PC-3 (cell line): ENCODE data around the gene SLCO2A1. TPM values are rescaled to one million over a fixed set of nuclear protein-coding genes. Genes with fewer than 3 reads are reported as not detected.

ENCODE experiments used
- ATAC-seq: fragments of 200-7000 bp; cut with Tn5 transposase; 2 replicates; pipeline ENCODE4 v1.9.1; 2020; ENCODE audit warnings: mild to moderate bottlenecking, moderate library complexity
- BruUV-seq: library from RNA; stranded (reverse); fragments of 400-500 nt; replicated peaks from 2 replicates; lab custom pipeline; 2021; lab: Mats Ljungman, UMichigan
- CTCF ChIA-PET: fragments of 300-600 bp; sonication (Branson Sonifier 250); formaldehyde crosslinking; loops from one replicate; lab custom pipeline; 2022; ENCODE audit warnings: antibody characterized with exemption; lab: Charles Lee
- POLR2A ChIA-PET: fragments of 300-600 bp; sonication (Branson Sonifier 250); formaldehyde crosslinking; loops from one replicate; lab custom pipeline; 2022; ENCODE audit warnings: antibody characterized with exemption; ENCODE audit not compliant: unreplicated experiment; lab: Charles Lee
- DNase-seq: peaks from one replicate; pipeline ENCODE4 v3.0.0-alpha.2; 2015
- H2AFZ ChIP-seq: fragments of 300-600 bp; sonication (generic); 2 replicates; pipeline ENCODE4 v1.6.0; 2016; ENCODE audit warnings: antibody characterized with exemption, low read length
- H3F3A ChIP-seq: fragments of 300-600 bp; sonication (generic); one replicate; pipeline ENCODE4 v1.6.0; 2017; ENCODE audit warnings: antibody characterized with exemption, low read length, control low read depth, mild to moderate bottlenecking; ENCODE audit not compliant: unreplicated experiment
- H3K27ac ChIP-seq: fragments of 300-600 bp; sonication (generic); 2 replicates; pipeline ENCODE4 v1.5.1; 2016; ENCODE audit warnings: mild to moderate bottlenecking, low read length
- H3K27me3 ChIP-seq: fragments of 300-600 bp; sonication (generic); 2 replicates; pipeline ENCODE4 v1.6.1; 2016; ENCODE audit warnings: low read length, mixed read lengths
- H3K36me3 ChIP-seq: fragments of 300-600 bp; sonication (generic); 2 replicates; pipeline ENCODE4 v1.6.1; 2016; ENCODE audit warnings: low read depth, mixed run types, low read length, mixed read lengths
- H3K4me1 ChIP-seq: fragments of 300-600 bp; sonication (generic); 2 replicates; pipeline ENCODE4 v1.5.1; 2016; ENCODE audit warnings: low read length; ENCODE audit not compliant: insufficient read depth
- H3K4me2 ChIP-seq: fragments of 300-600 bp; sonication (generic); 2 replicates; pipeline ENCODE4 v1.6.0; 2016; ENCODE audit warnings: low read length
- H3K4me3 ChIP-seq: fragments of 300-600 bp; sonication (generic); 2 replicates; pipeline ENCODE4 v1.5.1; 2016; ENCODE audit warnings: mild to moderate bottlenecking, low read length, mixed read lengths
- H3K79me2 ChIP-seq: fragments of 300-600 bp; sonication (generic); 2 replicates; pipeline ENCODE4 v1.6.1; 2017; ENCODE audit warnings: low read length, mixed read lengths
- H3K9ac ChIP-seq: fragments of 300-600 bp; sonication (generic); 2 replicates; pipeline ENCODE4 v1.6.0; 2016; ENCODE audit warnings: mild to moderate bottlenecking, low read length
- H3K9me2 ChIP-seq: fragments of 300-600 bp; sonication (generic); replicated peaks from 2 replicates; pipeline ENCODE4 v1.6.1; 2016; ENCODE audit warnings: mixed run types, low read length, mixed read lengths
- H3K9me3 ChIP-seq: fragments of 300-600 bp; sonication (generic); 2 replicates; pipeline ENCODE4 v1.6.1; 2016; ENCODE audit warnings: low read length, mixed read lengths
- H4K20me1 ChIP-seq: fragments of 300-600 bp; sonication (generic); 2 replicates; pipeline ENCODE4 v1.6.1; 2016; ENCODE audit warnings: low read length, mixed read lengths
- EZH2 ChIP-seq: fragments of 300-600 bp; sonication (generic); IDR thresholded peaks from one replicate; pipeline ENCODE4 v1.6.1; 2017; ENCODE audit warnings: antibody characterized with exemption, mild to moderate bottlenecking, low read length; ENCODE audit not compliant: unreplicated experiment
- EZH2phosphoT487 ChIP-seq: fragments of 300-600 bp; sonication (generic); IDR thresholded peaks from 2 replicates; pipeline ENCODE4 v1.6.1; 2018; ENCODE audit warnings: mild to moderate bottlenecking, antibody characterized with exemption, low read length, borderline replicate concordance
- intact Hi-C: fragments of 100-400 bp; cut with micrococcal nuclease; formaldehyde crosslinking; loops from 2 replicates; pipeline ENCODE4 v1.9.0; 2023
- total RNA-seq: library from RNA; depleted of rRNA; stranded (reverse); fragments of >200 nt; gene quantifications from 2 replicates; pipeline ENCODE4 v1.2.3, GENCODE V29; 2014
- TF ChIP-seq, protein P1 (sequence below): fragments of 300-600 bp; sonication (generic); conservative IDR thresholded peaks from 2 replicates; pipeline ENCODE4 v1.5.1; 2017; ENCODE audit warnings: antibody characterized with exemption, low read depth, mild to moderate bottlenecking, low read length

The SLCO2A1 gene
- total RNA-seq, 1 experiment from 2014 or later: not detected

DNA sequence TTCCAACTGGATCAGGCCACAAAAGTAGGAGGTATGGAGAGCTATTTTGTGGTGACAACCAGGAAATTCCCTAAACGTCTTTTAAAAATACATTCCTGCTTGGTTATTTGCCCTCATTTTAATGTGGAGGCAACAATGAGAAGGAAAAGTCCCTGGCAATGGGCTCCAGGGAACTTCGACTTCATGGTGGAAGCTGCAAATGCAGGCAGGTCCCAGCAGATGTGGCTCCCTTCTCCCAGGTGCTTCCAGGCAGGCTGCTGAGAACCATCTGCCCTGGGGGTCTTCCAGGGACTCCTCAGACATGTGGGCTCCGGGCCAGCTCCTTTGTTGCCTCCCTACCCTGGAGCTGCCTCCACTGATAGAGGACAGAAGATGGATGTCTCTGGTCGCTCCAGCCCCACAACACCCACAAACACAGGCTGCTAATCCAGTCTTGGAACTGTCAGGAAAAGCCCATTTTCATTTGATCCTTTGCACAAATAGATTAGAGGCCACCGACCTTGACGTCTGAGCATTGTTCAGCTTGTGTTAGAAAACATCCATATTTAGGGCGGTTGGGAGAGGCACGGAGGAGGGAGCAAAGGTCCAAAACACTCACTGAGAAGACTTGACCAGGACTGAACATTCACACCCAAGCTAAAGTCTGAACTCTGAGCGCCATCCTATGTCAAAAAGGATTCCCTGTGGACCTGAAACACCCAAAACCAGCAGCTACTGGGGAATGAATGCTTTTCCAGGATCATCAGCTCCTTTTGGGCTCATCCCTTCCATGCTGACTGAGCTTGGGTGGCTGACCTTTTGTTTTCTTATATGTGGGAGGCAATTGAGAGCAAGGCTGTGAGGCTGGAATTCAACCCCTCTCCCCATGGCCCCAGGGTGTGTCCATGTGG is 30.2 kb upstream of the SLCO2A1 start:
- intact Hi-C loops: no loop called here
- Histone ChIP-seq H3K27me3 (no peaks in the 10 kb centered on the region), H3K79me2 (no peaks in the 10 kb centered on the region), H3F3A (no peaks in the 10 kb centered on the region), H4K20me1 (no peaks in the 10 kb centered on the region), H3K9me2 (no peaks in the 10 kb centered on the region), H2AFZ (no peak overlapping the region), H3K4me1 (no peaks in the 10 kb centered on the region), H3K36me3 (no peaks in the 10 kb centered on the region), H3K4me2 (no peak overlapping the region), H3K4me3 (no peak overlapping the region), H3K9me3 (no peaks in the 10 kb centered on the region), H3K27ac (no peak overlapping the region), H3K9ac (no peak overlapping the region)
- ChIA-PET POLR2A (interaction anchor here (0.5 kb wide), 1 partner anchor 470 kb away, joined by 3 read pairs; no protein-coding TSS in a partner anchor), CTCF (no interaction called here)
- DNase-seq: no peak
- TF ChIP-seq EZH2phosphoT487 (no peak), EZH2 (no peak)
- TF ChIP-seq, protein P1, sequence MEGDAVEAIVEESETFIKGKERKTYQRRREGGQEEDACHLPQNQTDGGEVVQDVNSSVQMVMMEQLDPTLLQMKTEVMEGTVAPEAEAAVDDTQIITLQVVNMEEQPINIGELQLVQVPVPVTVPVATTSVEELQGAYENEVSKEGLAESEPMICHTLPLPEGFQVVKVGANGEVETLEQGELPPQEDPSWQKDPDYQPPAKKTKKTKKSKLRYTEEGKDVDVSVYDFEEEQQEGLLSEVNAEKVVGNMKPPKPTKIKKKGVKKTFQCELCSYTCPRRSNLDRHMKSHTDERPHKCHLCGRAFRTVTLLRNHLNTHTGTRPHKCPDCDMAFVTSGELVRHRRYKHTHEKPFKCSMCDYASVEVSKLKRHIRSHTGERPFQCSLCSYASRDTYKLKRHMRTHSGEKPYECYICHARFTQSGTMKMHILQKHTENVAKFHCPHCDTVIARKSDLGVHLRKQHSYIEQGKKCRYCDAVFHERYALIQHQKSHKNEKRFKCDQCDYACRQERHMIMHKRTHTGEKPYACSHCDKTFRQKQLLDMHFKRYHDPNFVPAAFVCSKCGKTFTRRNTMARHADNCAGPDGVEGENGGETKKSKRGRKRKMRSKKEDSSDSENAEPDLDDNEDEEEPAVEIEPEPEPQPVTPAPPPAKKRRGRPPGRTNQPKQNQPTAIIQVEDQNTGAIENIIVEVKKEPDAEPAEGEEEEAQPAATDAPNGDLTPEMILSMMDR: no peak
- no peak for ATAC-seq
- BruUV-seq: no TSS peak

DNA sequence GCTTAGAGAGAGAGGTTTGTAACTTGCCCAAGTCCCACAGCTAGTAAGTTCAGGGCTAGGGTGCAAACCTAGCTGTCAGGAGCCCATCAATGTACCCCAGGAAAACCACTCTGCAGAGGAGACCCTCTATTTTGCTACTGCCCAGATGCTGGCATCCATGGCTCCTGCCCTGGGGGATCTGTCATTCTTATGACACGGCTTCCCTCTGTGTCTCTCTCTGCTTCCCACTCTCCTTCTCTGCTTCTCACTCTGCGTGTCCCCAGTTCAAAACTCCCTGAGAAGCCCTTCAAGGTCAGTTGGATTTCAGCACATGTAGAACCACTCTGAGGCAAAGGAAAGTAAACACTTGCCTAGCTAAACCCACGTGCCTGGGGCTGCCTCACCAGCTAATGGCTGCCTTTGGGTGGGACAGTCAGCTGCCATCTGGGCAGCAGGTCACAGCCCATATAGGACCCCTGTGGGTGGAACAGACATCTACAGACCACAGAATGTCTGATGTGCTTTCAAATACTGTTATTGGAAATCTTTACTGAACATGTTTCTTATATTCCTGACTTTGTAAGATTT is 29.4 kb upstream of the SLCO2A1 start:
- Histone ChIP-seq H4K20me1 (no peaks in the 10 kb centered on the region), H3K9ac (no peak overlapping the region), H3K9me2 (no peaks in the 10 kb centered on the region), H3F3A (no peaks in the 10 kb centered on the region), H3K27me3 (no peaks in the 10 kb centered on the region), H3K4me1 (no peaks in the 10 kb centered on the region), H3K9me3 (no peaks in the 10 kb centered on the region), H3K27ac (no peak overlapping the region), H2AFZ (no peak overlapping the region), H3K4me2 (no peak overlapping the region), H3K36me3 (no peaks in the 10 kb centered on the region), H3K4me3 (no peak overlapping the region), H3K79me2 (no peaks in the 10 kb centered on the region)
- DNase-seq (no peak), ATAC-seq (no peak)
- TF ChIP-seq EZH2 (no peak), EZH2phosphoT487 (no peak)
- ChIA-PET POLR2A (interaction anchor here (0.5 kb wide), 1 partner anchor 471 kb away, joined by 3 read pairs; no protein-coding TSS in a partner anchor), CTCF (no interaction called here)
- intact Hi-C loops: no loop called here
- BruUV-seq: no TSS peak

DNA sequence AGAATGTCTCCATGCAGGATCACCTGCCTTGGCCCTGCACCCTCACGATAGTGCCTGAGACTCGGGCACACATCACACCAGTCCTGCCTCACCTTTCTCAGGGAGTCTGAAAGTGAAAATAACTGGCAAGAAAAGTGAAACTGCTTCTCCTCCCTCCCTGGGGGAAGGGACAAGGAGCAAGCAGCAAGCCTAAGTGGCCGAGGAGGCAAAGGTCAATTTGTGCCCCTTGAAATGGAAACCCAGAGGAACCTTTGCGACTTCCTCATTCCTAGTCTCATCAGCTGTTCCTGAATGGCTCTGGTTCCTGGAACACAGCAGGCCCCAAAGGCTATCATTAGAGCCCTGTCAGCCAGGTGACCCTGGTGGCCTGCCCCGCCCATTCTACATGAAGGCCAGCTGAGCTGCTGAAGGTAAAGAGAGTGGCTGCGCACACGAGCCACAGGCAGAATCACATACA is 28.0 kb upstream of the SLCO2A1 start:
- Histone ChIP-seq H3K79me2 (no peaks in the 10 kb centered on the region), H3K4me2 (no peak overlapping the region), H3K9me3 (no peaks in the 10 kb centered on the region), H2AFZ (no peak overlapping the region), H3K36me3 (no peaks in the 10 kb centered on the region), H4K20me1 (no peaks in the 10 kb centered on the region), H3K9ac (no peak overlapping the region), H3K9me2 (no peaks in the 10 kb centered on the region), H3K27ac (no peak overlapping the region), H3K4me1 (no peaks in the 10 kb centered on the region), H3K4me3 (no peak overlapping the region), H3F3A (no peaks in the 10 kb centered on the region), H3K27me3 (no peaks in the 10 kb centered on the region)
- ChIA-PET CTCF (no interaction called here), POLR2A (interaction anchor here (0.6 to 0.7 kb wide), 2 partner anchors 9 to 27 kb away, joined by 3 to 4 read pairs; no protein-coding TSS in a partner anchor)
- ATAC-seq: no peak
- DNase-seq: no peak
- intact Hi-C loops: no loop called here
- no TSS peak for BruUV-seq
- TF ChIP-seq EZH2phosphoT487 (no peak), EZH2 (no peak)
- TF ChIP-seq, protein P1: no peak
